Measurements from ENCODE around the gene RGS16. TPM values are rescaled to one million over a fixed set of nuclear protein-coding genes. Genes with fewer than 3 reads are reported as not detected.

RGS16 gene
- total RNA-seq, 4 donors from 2014 or later, result 1.1 to 2.2 (median 1.3) TPM

- TF ChIP-seq CTCF (IDR thresholded peaks at IDR 0.05) (no peak), POLR2A (IDR thresholded peaks at IDR 0.05) (no peak)
- no peak overlapping the region for H3K4me3 ChIP-seq
- peaks cover 0 to 35% (median 0%) of the 10 kb centered on the region in 3 donors for H3K4me1 ChIP-seq
- H3K27me3 ChIP-seq, result no peaks in the 10 kb centered on the region
- 84 to 94% methylated on average over 2 of the region's 2 CpGs for WGBS, 2 donors
- DNase-seq, result no peak
- H3K27ac ChIP-seq, result no peak overlapping the region
- intact Hi-C loops (cut with DNase I), result no loop called here
- H3K9me3 ChIP-seq, result no peaks in the 10 kb centered on the region
- no peaks in the 10 kb centered on the region for H3K36me3 ChIP-seq
Observed at GRCh38 chr1:182621906-182622305, 17.7 kb upstream of the RGS16 start.

- intact Hi-C loops (cut with DNase I), result no loop called here
- H3K9me3 ChIP-seq, result no peaks in the 10 kb centered on the region
- TF ChIP-seq POLR2A (IDR thresholded peaks at IDR 0.05) (no peak), CTCF (IDR thresholded peaks at IDR 0.05) (no peak)
- H3K27ac ChIP-seq, result no peak overlapping the region
- DNase-seq, result no peak
- peaks cover 5 to 35% (median 7%) of the 10 kb centered on the region in 3 donors for H3K4me1 ChIP-seq
- H3K27me3 ChIP-seq, result no peaks in the 10 kb centered on the region
- H3K36me3 ChIP-seq, result no peaks in the 10 kb centered on the region
- no peak overlapping the region for H3K4me3 ChIP-seq
Observed at GRCh38 chr1:182620924-182621585, 16.9 kb upstream of the RGS16 start.

GRCh38 chr1:182617734-182618351, 13.7 kb upstream of the RGS16 start:
- intact Hi-C loops (cut with DNase I), result no loop called here
- Histone ChIP-seq H3K4me3 (no peak overlapping the region), H3K27ac (peak overlapping the region in 1 of 4 donors; percentile 16), H3K27me3 (peaks cover 0 to 7% (median 0%) of the 10 kb centered on the region in 4 donors), H3K4me1 (peaks cover 12 to 42% (median 18%) of the 10 kb centered on the region in 3 donors), H3K9me3 (no peaks in the 10 kb centered on the region), H3K36me3 (no peaks in the 10 kb centered on the region)
- DNase-seq, result no peak
- TF ChIP-seq CTCF (IDR thresholded peaks at IDR 0.05) (no peak), POLR2A (IDR thresholded peaks at IDR 0.05) (no peak)
- 41 to 43% methylated on average over 5 to 6 of the region's 6 CpGs for WGBS, 2 donors

GRCh38 chr1:182617014-182617429, 12.8 kb upstream of the RGS16 start:
- intact Hi-C loops (cut with DNase I), result no loop called here
- Histone ChIP-seq H3K27ac (no peak overlapping the region), H3K36me3 (no peaks in the 10 kb centered on the region), H3K9me3 (no peaks in the 10 kb centered on the region), H3K4me3 (no peak overlapping the region), H3K27me3 (peaks cover 0 to 15% (median 0%) of the 10 kb centered on the region in 4 donors), H3K4me1 (peaks cover 12 to 42% (median 18%) of the 10 kb centered on the region in 3 donors)
- TF ChIP-seq CTCF (IDR thresholded peaks at IDR 0.05), result no peak
- no peak for TF ChIP-seq POLR2A (IDR thresholded peaks at IDR 0.05)
- WGBS, 2 donors, result 75 to 79% methylated on average over 4 of the region's 4 CpGs
- DNase-seq, result no peak
